ENCODE measurements around the gene SMYD3. TPM values are rescaled to one million over a fixed set of nuclear protein-coding genes. Genes with fewer than 3 reads are reported as not detected.

Gene SMYD3
- total RNA-seq, 1 donor from 2014 or later, result 29.3 TPM

DNA sequence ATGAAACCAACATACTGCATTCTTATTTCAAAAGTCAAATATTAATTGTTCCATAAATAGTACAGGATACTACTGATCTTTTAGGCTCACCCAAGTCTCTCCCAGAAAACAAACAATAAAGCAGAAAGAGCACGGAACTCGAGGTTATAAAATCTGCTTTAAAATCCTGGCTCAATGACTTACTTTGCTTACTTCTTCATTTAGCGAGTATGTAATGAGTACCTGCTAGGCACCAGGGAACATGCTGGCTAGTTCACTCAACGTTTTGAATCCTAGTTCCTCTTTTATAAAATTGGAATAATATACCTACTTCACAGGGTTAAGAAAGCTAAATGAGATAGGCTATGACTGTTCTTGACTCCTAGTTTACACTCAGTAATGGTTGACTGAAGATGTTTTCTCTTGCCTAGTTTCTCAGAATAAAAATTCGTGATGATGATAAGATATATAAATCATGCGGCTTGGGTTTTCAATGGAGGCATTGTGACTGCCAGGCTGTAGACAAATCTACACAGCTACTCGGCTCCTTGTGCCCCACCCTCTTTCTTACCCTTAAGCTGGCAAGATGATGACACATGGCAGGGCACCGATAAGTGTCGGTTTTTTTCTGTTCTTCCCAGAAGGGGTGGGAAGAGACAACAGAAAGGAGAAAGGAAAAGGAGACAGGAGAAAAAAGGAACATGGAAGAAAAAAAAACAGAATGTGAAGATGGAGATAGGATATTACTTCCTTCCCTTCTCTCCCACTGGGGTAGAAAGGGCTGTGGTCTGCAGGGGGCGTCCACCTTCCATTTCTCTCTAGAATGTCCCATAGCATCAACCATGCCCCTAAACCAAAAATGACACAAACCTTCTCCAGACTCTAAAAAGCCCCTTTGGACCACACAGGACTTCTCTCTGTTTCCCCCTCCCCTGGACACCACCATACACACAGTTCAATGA lies 507.1 kb downstream of the SMYD3 start:
- Mint-ChIP-seq H3K27ac (ENCODE audit: unreplicated experiment) (peak overlapping the region; percentile 68), H3K27me3 (ENCODE audit: low read depth) (no peaks in the 10 kb centered on the region), H3K4me3 (ENCODE audit: unreplicated experiment) (no peak overlapping the region), H3K36me3 (ENCODE audit: low read depth) (no peaks in the 10 kb centered on the region), H3K9me3 (ENCODE audit: low read depth) (peaks cover 16% of the 10 kb centered on the region), H3K4me1 (ENCODE audit: low read depth) (peaks cover 82% of the 10 kb centered on the region)
- TF ChIP-seq, protein P1, sequence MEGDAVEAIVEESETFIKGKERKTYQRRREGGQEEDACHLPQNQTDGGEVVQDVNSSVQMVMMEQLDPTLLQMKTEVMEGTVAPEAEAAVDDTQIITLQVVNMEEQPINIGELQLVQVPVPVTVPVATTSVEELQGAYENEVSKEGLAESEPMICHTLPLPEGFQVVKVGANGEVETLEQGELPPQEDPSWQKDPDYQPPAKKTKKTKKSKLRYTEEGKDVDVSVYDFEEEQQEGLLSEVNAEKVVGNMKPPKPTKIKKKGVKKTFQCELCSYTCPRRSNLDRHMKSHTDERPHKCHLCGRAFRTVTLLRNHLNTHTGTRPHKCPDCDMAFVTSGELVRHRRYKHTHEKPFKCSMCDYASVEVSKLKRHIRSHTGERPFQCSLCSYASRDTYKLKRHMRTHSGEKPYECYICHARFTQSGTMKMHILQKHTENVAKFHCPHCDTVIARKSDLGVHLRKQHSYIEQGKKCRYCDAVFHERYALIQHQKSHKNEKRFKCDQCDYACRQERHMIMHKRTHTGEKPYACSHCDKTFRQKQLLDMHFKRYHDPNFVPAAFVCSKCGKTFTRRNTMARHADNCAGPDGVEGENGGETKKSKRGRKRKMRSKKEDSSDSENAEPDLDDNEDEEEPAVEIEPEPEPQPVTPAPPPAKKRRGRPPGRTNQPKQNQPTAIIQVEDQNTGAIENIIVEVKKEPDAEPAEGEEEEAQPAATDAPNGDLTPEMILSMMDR (IDR thresholded peaks at IDR 0.05), result no peak
- no peak for DNase-seq (ENCODE audit: low spot score)

DNA sequence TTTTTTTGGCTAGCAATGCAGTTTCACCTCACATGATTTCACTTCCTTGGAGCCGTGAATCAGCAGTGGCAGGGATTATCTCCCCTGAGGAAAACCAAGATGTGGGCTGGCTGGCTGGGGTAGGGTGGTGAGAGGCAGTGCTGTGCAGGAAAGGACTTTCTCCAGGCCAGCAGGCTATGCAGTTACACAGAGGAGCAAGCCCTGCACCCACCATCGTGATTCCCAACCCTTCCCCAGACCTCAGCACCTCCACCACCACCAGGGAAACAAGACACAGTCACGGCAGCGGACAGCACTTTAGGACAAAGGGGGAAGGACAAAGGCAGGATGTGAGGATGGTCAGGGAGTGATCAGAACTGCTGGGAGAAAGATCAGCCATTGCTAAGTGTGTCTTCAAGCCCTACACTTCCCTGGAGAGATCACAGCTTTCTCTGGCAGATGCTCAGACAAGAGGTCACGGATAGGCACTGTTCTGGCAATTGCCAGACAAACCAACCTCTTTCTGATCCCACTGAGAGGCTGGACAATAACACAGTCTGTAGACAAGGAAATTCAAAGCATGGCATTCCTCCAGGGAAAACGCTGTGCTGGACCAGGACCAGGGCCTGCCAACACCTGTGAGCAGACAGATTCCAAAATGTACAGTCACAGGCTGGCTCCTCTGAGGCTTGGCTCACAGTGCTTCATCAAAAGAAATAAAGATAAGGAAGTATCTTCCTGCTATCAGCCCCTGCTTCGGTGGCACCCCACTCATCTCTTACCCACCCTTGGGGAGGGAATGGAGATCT lies 509.4 kb downstream of the SMYD3 start:
- Mint-ChIP-seq H3K27me3 (ENCODE audit: low read depth) (no peaks in the 10 kb centered on the region), H3K4me3 (ENCODE audit: unreplicated experiment) (no peak overlapping the region), H3K4me1 (ENCODE audit: low read depth) (peaks cover 61% of the 10 kb centered on the region), H3K36me3 (ENCODE audit: low read depth) (no peaks in the 10 kb centered on the region), H3K9me3 (ENCODE audit: low read depth) (peaks cover 16% of the 10 kb centered on the region), H3K27ac (ENCODE audit: unreplicated experiment) (peak overlapping the region; percentile 68)
- TF ChIP-seq, protein P1 (IDR thresholded peaks at IDR 0.05), result no peak
- no peak for DNase-seq (ENCODE audit: low spot score)

DNA sequence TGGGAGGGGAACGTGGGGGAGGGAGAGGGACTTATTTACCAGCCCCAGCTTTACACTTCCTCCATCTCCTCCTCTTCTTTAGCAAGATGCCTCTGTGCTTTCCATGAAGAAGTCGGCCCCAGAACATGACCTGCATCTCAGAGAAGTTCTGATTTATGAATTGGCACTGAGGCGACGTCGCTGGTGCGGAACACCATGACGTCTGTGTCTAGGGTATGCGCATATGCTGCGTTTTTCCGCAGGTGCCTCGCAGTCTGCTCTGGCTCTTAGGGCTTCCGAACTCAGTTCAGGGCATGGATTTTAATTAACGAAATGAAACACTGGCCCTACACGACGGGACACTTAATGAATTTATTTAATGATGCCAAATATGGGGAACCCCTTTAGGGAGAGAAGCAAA lies 510.3 kb downstream of the SMYD3 start:
- peaks cover 57% of the 10 kb centered on the region for H3K4me1 Mint-ChIP-seq (ENCODE audit: low read depth)
- DNase-seq (ENCODE audit: low spot score), result no peak
- H3K36me3 Mint-ChIP-seq (ENCODE audit: low read depth), result no peaks in the 10 kb centered on the region
- H3K9me3 Mint-ChIP-seq (ENCODE audit: low read depth), result peaks cover 16% of the 10 kb centered on the region
- H3K4me3 Mint-ChIP-seq (ENCODE audit: unreplicated experiment), result no peak overlapping the region
- TF ChIP-seq, protein P1 (IDR thresholded peaks at IDR 0.05), result no peak
- no peak overlapping the region for H3K27ac Mint-ChIP-seq (ENCODE audit: unreplicated experiment)
- no peaks in the 10 kb centered on the region for H3K27me3 Mint-ChIP-seq (ENCODE audit: low read depth)

DNA sequence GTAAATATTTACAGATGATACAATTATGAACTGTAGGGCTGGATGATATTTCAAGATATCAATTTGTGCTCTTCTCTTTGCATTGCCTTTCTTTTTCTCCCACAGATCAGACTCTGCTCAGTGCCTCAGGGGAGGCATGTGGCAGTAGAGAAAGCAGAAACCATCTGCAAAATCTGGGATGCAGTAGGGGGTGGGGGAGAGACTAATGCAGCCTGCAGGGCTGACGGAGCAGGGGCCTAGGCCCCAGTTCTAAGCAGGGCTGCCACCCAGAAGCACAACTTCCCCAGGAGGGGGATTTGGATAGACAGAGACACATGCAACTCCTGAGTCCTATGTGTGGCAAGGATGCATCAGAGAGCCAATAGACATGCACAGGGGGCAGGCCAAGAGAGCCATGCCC lies 511.6 kb downstream of the SMYD3 start:
- Mint-ChIP-seq H3K4me3 (ENCODE audit: unreplicated experiment) (no peak overlapping the region), H3K9me3 (ENCODE audit: low read depth) (peaks cover 8% of the 10 kb centered on the region), H3K27me3 (ENCODE audit: low read depth) (no peaks in the 10 kb centered on the region), H3K4me1 (ENCODE audit: low read depth) (peaks cover 44% of the 10 kb centered on the region), H3K36me3 (ENCODE audit: low read depth) (no peaks in the 10 kb centered on the region), H3K27ac (ENCODE audit: unreplicated experiment) (no peak overlapping the region)
- DNase-seq (ENCODE audit: low spot score), result no peak
- TF ChIP-seq, protein P1 (IDR thresholded peaks at IDR 0.05), result no peak

DNA sequence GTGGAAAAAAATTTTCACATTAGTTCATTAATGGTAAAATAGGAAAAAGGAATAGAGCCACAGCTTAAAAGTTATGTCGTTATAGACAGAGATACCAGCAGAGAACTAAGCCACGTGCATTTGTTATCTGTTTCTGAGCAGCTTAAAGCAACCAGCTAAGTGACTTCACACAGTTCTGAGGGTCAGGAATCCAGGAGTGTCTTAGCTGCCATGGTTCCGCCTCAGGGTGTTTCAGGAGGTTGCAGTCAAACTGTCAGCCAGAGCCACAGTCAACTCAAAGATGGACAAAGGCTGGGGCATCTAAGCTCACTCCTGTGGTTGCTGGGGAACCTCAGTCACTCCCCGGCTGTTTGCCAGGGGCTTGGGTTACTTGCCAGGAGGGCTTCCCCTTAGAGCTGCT lies 515.8 kb downstream of the SMYD3 start:
- TF ChIP-seq, protein P1 (IDR thresholded peaks at IDR 0.05), result no peak
- Mint-ChIP-seq H3K27me3 (ENCODE audit: low read depth) (no peaks in the 10 kb centered on the region), H3K4me3 (ENCODE audit: unreplicated experiment) (no peak overlapping the region), H3K27ac (ENCODE audit: unreplicated experiment) (no peak overlapping the region), H3K36me3 (ENCODE audit: low read depth) (no peaks in the 10 kb centered on the region), H3K9me3 (ENCODE audit: low read depth) (no peaks in the 10 kb centered on the region), H3K4me1 (ENCODE audit: low read depth) (peaks cover 26% of the 10 kb centered on the region)
- DNase-seq (ENCODE audit: low spot score), result no peak
